ENCODE data around the gene MYLK. TPM values are rescaled to one million over a fixed set of nuclear protein-coding genes. Genes with fewer than 3 reads are reported as not detected.
"Not testable (repeated sequence)": the region's sequence is repeated elsewhere in the genome, so short reads cannot be mapped to it uniquely, and the experiment has no call there.

The MYLK gene
- polyA plus RNA-seq, 6 donors from 2014 or later: 0.93 to 5.7 (median 2.1) TPM

GRCh38 chr3:123611674-123612073, 272.5 kb downstream of the MYLK start:
- not testable (repeated sequence) for H3K4me3 Mint-ChIP-seq, H3K27me3 Mint-ChIP-seq
- peaks cover 7 to 14% (median 13%) of the 10 kb centered on the region in 3 donors for H3K4me1 Mint-ChIP-seq

DNA sequence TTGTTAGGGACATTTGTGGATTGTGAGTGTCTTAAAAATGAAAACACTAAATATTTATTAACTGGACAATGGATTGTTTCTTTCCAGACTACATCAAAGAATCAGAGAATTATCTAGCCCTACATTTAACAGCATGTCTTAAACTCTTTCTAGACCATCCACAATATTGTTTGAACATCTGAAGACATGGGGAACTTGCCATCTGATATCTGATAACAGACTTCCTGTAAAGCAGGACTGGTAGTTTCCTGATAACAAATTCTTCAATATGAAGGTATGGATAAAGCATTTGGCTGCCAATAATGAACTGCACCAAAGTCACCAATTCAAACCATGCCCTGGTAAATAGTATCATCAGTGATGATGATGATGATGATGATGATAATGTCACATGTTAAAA, 273.1 kb downstream of the MYLK start:
- H3K27ac Mint-ChIP-seq: peak overlapping the region in 1 of 6 donors; percentile 12
- peaks cover 0 to 7% of the 10 kb centered on the region in 2 donors for H3K36me3 Mint-ChIP-seq
- ATAC-seq (ENCODE audit: low read depth in 2 of 2): no peak
- no peak for DNase-seq
- H3K9me3 Mint-ChIP-seq: no peaks in the 10 kb centered on the region
- peaks cover 7 to 14% (median 14%) of the 10 kb centered on the region in 3 donors for H3K4me1 Mint-ChIP-seq
- H3K4me3 Mint-ChIP-seq: no peak overlapping the region
- H3K27me3 Mint-ChIP-seq: no peaks in the 10 kb centered on the region

More at GRCh38 chr3:123611674-123612073, 272.5 kb downstream of the MYLK start:
- not testable (repeated sequence) for ATAC-seq (ENCODE audit: low read depth in 2 of 2); H3K36me3 Mint-ChIP-seq; DNase-seq; H3K9me3 Mint-ChIP-seq
- H3K27ac Mint-ChIP-seq: peak overlapping the region in 1 of 6 donors; percentile 16

DNA sequence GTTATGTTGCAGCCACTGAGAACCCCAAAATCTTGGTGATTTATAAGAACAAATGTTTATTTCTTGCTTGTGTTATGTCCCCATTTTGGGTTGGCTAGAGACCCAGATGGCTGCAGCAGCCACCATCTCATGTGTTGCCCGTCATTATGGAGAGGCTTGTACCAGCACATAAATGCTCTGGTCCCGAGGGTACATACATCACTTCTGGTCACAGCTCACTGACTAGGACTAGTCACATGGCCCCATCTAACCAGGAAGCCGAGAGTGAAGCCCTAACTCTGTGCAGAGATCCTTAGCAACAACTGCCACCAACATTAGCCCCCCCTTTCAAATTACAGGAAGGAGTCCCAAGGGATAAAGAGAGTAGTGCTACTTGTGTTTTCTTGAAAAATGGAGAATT, 273.8 kb downstream of the MYLK start:
- H3K4me3 Mint-ChIP-seq: peak overlapping the region in 5 of 8 donors; percentile 27 to 61 (median 30)
- H3K27ac Mint-ChIP-seq: peak overlapping the region; percentile 75 to 96 (median 90)

GRCh38 chr3:123609063-123609462, 275.1 kb downstream of the MYLK start:
- Mint-ChIP-seq H3K9me3 (no peaks in the 10 kb centered on the region), H3K27ac (peak overlapping the region in 4 of 6 donors; percentile 21 to 95 (median 71)), H3K36me3 (peaks cover 0 to 7% of the 10 kb centered on the region in 2 donors)

More for the DNA sequence above, 273.8 kb downstream of the MYLK start:
- Mint-ChIP-seq H3K27me3 (no peaks in the 10 kb centered on the region), H3K9me3 (no peaks in the 10 kb centered on the region), H3K4me1 (peaks cover 9 to 16% (median 14%) of the 10 kb centered on the region in 3 donors), H3K36me3 (peaks cover 0 to 7% of the 10 kb centered on the region in 2 donors)
- ATAC-seq (ENCODE audit: low read depth in 2 of 2) (peak; percentile 100), DNase-seq (peak; percentile 51)

DNA sequence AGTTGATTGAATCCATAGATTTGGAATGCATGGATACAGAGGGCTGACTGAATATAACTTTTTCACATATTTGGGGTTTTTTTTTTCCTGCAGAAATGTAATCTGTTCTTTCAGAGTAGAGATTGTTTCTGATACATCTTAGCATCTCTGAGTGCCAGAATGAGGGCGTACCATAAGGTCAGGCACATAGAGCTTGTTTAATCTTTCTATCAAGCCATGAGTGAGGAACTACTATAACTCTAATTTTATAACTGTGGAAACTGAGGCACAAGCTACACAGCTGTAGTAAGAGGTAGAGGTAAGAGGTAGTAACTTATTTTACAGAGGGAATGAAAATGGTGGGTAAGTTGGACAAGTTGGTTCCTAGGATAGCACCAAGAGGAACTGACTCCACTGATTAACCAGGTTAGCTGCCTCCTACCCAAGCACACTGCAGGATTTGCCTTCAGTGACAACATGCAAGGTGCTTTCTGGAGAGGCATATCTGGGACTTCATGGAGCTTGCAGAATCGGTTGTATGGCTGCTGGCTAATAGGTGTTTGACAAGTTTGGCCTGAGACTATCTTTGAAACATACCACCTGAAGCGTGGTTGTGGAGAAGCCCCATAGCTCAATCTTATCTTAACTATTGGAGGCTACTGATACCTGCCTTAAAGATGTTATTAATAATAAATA, 275.7 kb downstream of the MYLK start:
- no peaks in the 10 kb centered on the region for H3K9me3 Mint-ChIP-seq
- H3K27ac Mint-ChIP-seq: peak overlapping the region in 3 of 6 donors; percentile 39 to 63 (median 51)
- ATAC-seq (ENCODE audit: low read depth in 2 of 2) (no peak), DNase-seq (no peak)
- H3K4me1 Mint-ChIP-seq: peaks cover 10 to 13% (median 11%) of the 10 kb centered on the region in 3 donors
- H3K4me3 Mint-ChIP-seq: no peak overlapping the region
- H3K27me3 Mint-ChIP-seq: no peaks in the 10 kb centered on the region
- H3K36me3 Mint-ChIP-seq: peaks cover 0 to 7% of the 10 kb centered on the region in 2 donors

More at GRCh38 chr3:123609063-123609462, 275.1 kb downstream of the MYLK start:
- no peak for DNase-seq
- no peak for ATAC-seq (ENCODE audit: low read depth in 2 of 2)
- H3K4me3 Mint-ChIP-seq: no peak overlapping the region
- H3K4me1 Mint-ChIP-seq: peaks cover 11 to 15% (median 12%) of the 10 kb centered on the region in 3 donors
- no peaks in the 10 kb centered on the region for H3K27me3 Mint-ChIP-seq

- Mint-ChIP-seq H3K27ac (peak overlapping the region in 1 of 6 donors; percentile 39), H3K9me3 (no peaks in the 10 kb centered on the region)
Observed at GRCh38 chr3:123606527-123606926, 277.6 kb downstream of the MYLK start.

DNA sequence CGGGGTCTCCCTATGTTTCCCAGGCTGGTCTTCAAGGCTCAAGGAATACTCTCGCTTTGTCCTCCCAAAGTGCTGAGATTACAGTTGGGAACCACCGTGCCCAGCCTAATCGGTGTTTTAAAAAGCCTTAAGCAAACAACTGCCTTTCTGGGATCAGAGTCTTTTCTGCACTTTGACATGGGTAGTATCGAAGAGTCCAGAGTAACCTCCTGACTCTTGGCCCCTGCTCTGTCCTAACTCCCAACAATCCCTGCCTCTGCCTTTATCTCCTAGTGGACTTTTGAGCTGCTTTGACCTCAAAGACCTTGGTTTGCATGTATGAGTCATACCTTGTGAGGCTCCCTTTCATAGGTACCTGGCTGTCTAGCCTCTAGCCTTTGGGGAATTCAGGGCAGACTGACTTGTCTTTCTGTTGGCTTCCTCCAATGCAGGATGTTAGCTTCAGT, 278.3 kb downstream of the MYLK start:
- ATAC-seq (ENCODE audit: low read depth in 2 of 2): no peak
- no peaks in the 10 kb centered on the region for H3K9me3 Mint-ChIP-seq
- DNase-seq: no peak
- H3K27ac Mint-ChIP-seq: peak overlapping the region in 2 of 6 donors; percentile 65 to 80
- no peak overlapping the region for H3K4me3 Mint-ChIP-seq
- H3K4me1 Mint-ChIP-seq: peaks cover 6 to 13% (median 9%) of the 10 kb centered on the region in 3 donors
- H3K27me3 Mint-ChIP-seq: no peaks in the 10 kb centered on the region
- no peaks in the 10 kb centered on the region for H3K36me3 Mint-ChIP-seq

More at GRCh38 chr3:123606527-123606926, 277.6 kb downstream of the MYLK start:
- Mint-ChIP-seq H3K36me3 (no peaks in the 10 kb centered on the region), H3K4me1 (peaks cover 10 to 13% (median 13%) of the 10 kb centered on the region in 3 donors), H3K27me3 (no peaks in the 10 kb centered on the region), H3K4me3 (no peak overlapping the region)
- ATAC-seq (ENCODE audit: low read depth in 2 of 2): no peak
- no peak for DNase-seq

DNA sequence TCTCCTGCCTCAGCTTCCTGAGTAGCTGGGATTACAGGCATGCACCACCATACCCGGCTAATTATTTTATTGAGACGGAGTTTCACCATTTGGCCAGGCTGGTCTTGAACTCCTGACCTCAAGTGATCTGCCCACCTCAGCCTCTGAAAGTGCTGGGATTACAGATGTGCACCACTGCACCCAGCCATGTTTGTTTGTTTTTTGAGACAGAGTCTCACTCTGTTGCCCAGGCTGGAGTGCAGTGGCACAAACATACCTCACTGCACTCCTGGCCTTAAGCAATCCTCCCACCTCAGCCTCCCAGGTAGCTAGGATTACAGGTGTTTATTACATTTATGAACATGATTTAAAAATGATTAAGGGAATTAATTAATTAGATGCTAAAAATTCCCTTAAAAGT, 281.0 kb downstream of the MYLK start:
- not testable (repeated sequence) for H3K27ac Mint-ChIP-seq, H3K27me3 Mint-ChIP-seq

DNA sequence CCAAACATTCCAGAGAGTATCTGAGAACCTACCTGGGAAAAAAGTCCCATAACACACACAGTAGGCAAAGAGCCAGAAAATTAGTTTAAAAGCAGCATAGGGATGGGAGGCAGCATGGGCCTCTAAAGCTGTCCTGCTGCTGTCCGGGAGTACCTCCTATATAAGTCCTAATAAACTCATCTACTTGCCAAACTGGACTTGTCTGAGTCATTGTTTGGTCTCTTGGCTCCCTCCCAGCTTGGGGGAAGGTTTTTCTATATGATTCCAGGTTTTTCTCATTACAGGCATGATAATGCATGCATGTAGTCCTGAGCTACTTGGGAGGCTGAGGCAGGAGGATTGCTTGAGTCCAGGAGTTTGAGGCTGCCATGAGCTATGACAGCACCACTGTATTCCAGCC, 281.8 kb downstream of the MYLK start:
- peaks cover 0 to 12% of the 10 kb centered on the region in 2 donors for H3K36me3 Mint-ChIP-seq
- H3K4me3 Mint-ChIP-seq: no peak overlapping the region
- ATAC-seq (ENCODE audit: low read depth in 2 of 2) (no peak), DNase-seq (no peak)
- H3K4me1 Mint-ChIP-seq: peaks cover 3 to 7% (median 5%) of the 10 kb centered on the region in 3 donors
- no peak overlapping the region for H3K27ac Mint-ChIP-seq
- peaks cover 0 to 2% (median 0%) of the 10 kb centered on the region in 7 donors for H3K9me3 Mint-ChIP-seq
- no peaks in the 10 kb centered on the region for H3K27me3 Mint-ChIP-seq

More for the DNA sequence above, 281.0 kb downstream of the MYLK start:
- H3K9me3 Mint-ChIP-seq; H3K4me3 Mint-ChIP-seq; DNase-seq; ATAC-seq (ENCODE audit: low read depth in 2 of 2); H3K4me1 Mint-ChIP-seq: not testable (repeated sequence)
- H3K36me3 Mint-ChIP-seq: peaks cover 0 to 11% of the 10 kb centered on the region in 2 donors

DNA sequence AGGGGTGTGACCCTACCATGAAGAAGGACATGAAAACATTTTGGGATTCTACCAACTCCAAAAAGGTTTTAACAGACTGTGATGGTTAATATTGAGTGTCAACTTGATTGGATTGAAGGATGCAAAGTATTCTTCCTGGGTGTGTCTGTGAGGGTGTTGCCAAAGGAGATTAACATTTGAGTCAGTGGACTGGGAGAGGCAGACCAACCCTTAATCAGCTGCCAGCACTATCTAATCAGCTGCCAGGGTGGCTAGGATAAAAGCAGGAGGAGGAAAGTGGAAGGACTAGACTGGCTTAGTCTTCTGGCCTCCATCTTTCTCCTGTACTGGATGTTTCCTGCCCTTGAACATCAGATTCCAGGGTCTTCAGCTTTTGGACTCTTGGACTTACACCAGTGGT, 283.3 kb downstream of the MYLK start:
- not testable (repeated sequence) for DNase-seq; H3K9me3 Mint-ChIP-seq; ATAC-seq (ENCODE audit: low read depth in 2 of 2); H3K4me1 Mint-ChIP-seq; H3K4me3 Mint-ChIP-seq; H3K27me3 Mint-ChIP-seq
- Mint-ChIP-seq H3K27ac (peak overlapping the region in 1 of 6 donors; percentile 30), H3K36me3 (peaks cover 0 to 12% of the 10 kb centered on the region in 2 donors)

- ATAC-seq (ENCODE audit: low read depth in 2 of 2): no peak
- H3K36me3 Mint-ChIP-seq: peaks cover 6 to 17% of the 10 kb centered on the region in 2 donors
Observed at GRCh38 chr3:123597561-123597960, 286.6 kb downstream of the MYLK start.

DNA sequence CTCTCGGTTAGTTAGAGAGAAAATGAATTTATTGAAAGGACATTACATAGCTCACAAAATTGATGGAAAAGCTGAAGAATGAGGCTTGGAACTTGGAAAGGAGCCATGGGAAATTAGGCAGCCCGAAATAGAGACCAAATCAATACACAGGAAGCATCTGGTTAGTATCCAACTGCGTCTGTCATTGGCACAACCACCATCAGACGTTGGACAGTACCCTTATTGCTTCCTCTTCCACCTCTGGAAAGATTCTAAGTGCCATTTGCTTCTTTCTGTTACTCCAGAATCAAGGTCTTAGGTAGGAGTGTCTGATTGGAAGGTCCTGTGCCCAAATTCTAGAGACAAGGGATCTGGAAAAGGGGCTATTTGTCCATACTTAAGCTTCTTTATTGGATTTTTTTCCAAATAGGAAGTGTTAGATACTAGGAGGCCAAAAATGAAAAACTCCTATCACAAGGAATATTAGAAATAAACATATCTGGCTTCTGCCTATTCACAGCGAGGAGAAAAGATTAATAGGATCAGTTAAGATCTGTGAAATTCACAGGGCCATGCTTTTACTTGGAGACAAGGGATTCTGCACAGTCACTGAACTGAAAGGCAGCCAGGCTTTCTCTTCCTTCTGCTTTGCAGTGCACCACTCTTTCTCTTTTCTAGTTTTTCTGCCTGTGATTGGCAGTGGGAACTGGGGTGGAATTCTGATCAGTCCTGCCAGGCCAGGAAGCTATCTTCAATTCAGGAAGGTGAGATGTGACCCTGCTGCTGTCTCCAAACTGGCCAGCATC, 288.5 kb downstream of the MYLK start:
- ATAC-seq (ENCODE audit: low read depth in 2 of 2): no peak
- peaks cover 6 to 24% (median 16%) of the 10 kb centered on the region in 7 donors for H3K9me3 Mint-ChIP-seq

More at GRCh38 chr3:123597561-123597960, 286.6 kb downstream of the MYLK start:
- DNase-seq: no peak
- no peak overlapping the region for H3K27ac Mint-ChIP-seq
- no peaks in the 10 kb centered on the region for H3K27me3 Mint-ChIP-seq
- H3K4me3 Mint-ChIP-seq: no peak overlapping the region
- peaks cover 0 to 5% (median 2%) of the 10 kb centered on the region in 7 donors for H3K9me3 Mint-ChIP-seq
- H3K4me1 Mint-ChIP-seq: peaks cover 0 to 5% (median 2%) of the 10 kb centered on the region in 3 donors

GRCh38 chr3:123593381-123593780, 290.8 kb downstream of the MYLK start:
- no peak for ATAC-seq (ENCODE audit: low read depth in 2 of 2)
- no peaks in the 10 kb centered on the region for H3K27me3 Mint-ChIP-seq
- H3K36me3 Mint-ChIP-seq: peaks cover 34 to 39% of the 10 kb centered on the region in 2 donors
- peaks cover 9 to 41% (median 32%) of the 10 kb centered on the region in 7 donors for H3K9me3 Mint-ChIP-seq
- H3K27ac Mint-ChIP-seq: no peak overlapping the region
- DNase-seq: no peak
- no peak overlapping the region for H3K4me3 Mint-ChIP-seq
- no peaks in the 10 kb centered on the region for H3K4me1 Mint-ChIP-seq

More for the DNA sequence above, 288.5 kb downstream of the MYLK start:
- Mint-ChIP-seq H3K27ac (peak overlapping the region in 3 of 6 donors; percentile 33 to 74 (median 39)), H3K4me3 (no peak overlapping the region), H3K36me3 (peaks cover 22 to 31% of the 10 kb centered on the region in 2 donors), H3K4me1 (peaks cover 0 to 5% (median 0%) of the 10 kb centered on the region in 3 donors), H3K27me3 (no peaks in the 10 kb centered on the region)
- DNase-seq: no peak

Measured in naive B cell (primary cell).